Measurements from ENCODE around the gene PTGES2.
"Not testable (repeated sequence)": the region's sequence is repeated elsewhere in the genome, so short reads cannot be mapped to it uniquely, and the experiment has no call there.

PTGES2 gene

DNA sequence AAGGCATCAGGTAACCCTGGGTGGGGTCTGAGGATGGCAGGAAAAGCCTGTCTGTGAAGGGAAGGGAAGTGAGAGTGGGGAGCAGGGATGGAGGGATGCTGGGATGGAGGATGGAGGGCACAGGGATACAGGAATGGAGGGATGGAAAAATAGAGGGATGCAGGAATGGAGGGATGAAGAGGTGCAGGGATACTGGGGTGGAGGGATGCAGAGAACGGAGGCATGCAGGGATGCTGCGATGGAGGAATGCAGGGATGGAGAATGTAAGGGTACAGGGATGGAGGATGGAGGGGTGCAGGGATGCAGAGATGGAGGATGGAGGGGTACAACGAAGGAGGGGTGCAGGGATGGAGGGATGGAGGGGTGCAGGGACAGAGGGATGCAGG is 9.1 kb downstream of the PTGES2 start:
- Histone ChIP-seq H3K27ac (ENCODE audit: low read length) (no peak overlapping the region), H3K4me1 (ENCODE audit: control insufficient read depth, insufficient read depth, low read length) (peaks cover 2% of the 10 kb centered on the region; the same call in 1 of the 2 replicates), H3K4me3 (ENCODE audit: low read length) (no peak overlapping the region), H3K36me3 (ENCODE audit: control insufficient read depth, insufficient read depth, low read length) (peaks cover 25% of the 10 kb centered on the region), H3K27me3 (ENCODE audit: control insufficient read depth, insufficient read depth, low read length) (no peaks in the 10 kb centered on the region), H3K9me3 (ENCODE audit: control insufficient read depth, insufficient read depth, low read length) (no peaks in the 10 kb centered on the region)
- WGBS (ENCODE audit: insufficient coverage, insufficient read length): no CpG with 5 or more reads among the region's 3 CpGs
- DNase-seq (ENCODE audit: low read depth, low spot score): no peak

DNA sequence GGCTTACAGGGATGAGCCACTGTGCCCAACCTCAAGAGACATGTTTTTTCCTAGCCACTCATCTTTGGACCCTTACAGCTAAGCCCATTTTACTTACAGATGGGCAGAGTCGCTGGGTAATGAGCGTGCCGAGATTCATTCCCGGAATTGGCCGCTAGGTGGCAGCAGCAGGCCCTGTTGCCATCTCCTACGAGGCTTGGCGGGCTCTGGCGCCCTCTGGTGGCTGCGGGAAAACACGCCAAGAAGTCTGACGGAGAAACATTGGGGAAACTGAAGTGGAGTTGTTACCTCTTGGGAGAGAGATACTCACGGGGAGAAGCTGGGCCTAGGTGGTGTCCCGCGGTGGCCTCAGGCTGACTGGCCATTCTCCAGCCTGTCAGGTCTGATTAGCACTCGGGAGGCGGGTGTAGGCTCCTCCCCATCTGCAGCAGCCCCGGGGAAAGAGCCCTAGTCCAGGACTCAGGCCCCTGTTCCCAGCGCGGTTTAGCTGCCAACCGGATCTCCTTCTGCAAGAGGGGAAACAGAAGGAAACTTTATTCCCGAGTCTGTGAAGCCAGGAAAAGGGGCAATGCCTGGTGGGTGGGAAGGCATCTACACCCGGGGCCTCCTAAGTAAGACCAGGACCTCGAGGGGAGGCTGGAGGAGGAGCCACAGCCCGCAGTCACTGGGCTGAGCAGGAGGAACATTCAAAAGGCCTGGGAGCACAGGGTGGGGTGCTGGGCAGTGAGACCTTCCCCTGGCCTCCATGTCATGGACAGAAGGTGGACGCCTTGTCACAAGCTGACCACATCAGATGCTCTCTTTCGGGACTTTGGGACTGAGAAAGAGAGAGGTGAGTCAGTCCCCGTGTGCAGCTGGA is 9.7 kb downstream of the PTGES2 start:
- no CpG with 5 or more reads among the region's 27 CpGs for WGBS (ENCODE audit: insufficient coverage, insufficient read length)
- Histone ChIP-seq H3K4me3 (ENCODE audit: low read length) (no peak overlapping the region), H3K4me1 (ENCODE audit: control insufficient read depth, insufficient read depth, low read length) (peaks cover 2% of the 10 kb centered on the region; the same call in 1 of the 2 replicates), H3K27ac (ENCODE audit: low read length) (no peak overlapping the region), H3K36me3 (ENCODE audit: control insufficient read depth, insufficient read depth, low read length) (peaks cover 21% of the 10 kb centered on the region), H3K27me3 (ENCODE audit: control insufficient read depth, insufficient read depth, low read length) (no peaks in the 10 kb centered on the region), H3K9me3 (ENCODE audit: control insufficient read depth, insufficient read depth, low read length) (no peaks in the 10 kb centered on the region)
- peak; percentile 92 for DNase-seq (ENCODE audit: low read depth, low spot score)

DNA sequence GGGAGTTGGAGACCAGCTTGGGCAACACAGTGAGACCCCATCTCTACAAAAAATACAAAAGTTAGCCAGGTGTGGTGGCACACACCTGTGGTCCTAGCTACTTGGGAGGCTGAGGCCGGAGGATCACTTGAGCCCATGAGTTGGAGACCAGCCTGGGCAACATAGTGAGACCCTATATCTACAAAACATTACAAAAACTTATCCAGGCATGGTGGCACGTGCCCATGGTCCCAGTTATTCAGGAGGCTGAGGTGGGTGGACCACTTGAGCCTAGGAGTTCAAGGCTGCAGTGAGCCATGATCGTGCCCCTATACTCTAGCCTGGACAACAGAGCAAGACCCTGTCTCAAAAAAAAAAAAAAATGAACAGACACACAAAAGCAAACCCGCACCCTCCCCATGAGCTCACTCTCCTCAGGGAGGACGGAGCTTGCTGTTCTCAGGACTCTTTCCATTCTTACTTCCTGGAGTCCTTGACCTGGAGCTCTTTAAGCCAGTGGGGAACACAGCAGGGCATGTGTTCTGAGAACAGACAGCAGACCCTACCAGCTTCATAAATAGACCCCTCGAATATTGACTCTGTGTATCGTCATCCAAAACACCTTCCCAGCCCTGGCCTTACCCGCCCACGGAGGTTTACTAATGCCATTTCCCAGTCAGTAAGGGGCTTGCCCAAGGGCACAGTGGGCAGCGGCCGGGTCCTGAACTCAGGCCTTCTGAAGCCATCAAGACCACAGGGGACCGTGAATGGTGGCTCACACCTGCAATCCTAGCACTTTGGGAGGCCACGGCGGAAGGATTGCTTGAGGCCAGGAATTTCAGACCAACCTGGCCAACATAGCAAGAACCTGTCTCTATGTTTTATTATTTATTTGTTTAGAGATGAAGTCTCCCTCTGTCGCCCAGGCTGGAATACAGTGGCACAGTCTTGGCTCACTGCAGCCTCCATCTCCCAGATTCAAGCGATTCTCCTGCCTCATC is 11.1 kb downstream of the PTGES2 start:
- DNase-seq (ENCODE audit: low read depth, low spot score): no peak
- peaks cover 2% of the 10 kb centered on the region; the same call in 1 of the 2 replicates for H3K4me1 ChIP-seq (ENCODE audit: control insufficient read depth, insufficient read depth, low read length)
- WGBS (ENCODE audit: insufficient coverage, insufficient read length): no CpG with 5 or more reads among the region's 16 CpGs

DNA sequence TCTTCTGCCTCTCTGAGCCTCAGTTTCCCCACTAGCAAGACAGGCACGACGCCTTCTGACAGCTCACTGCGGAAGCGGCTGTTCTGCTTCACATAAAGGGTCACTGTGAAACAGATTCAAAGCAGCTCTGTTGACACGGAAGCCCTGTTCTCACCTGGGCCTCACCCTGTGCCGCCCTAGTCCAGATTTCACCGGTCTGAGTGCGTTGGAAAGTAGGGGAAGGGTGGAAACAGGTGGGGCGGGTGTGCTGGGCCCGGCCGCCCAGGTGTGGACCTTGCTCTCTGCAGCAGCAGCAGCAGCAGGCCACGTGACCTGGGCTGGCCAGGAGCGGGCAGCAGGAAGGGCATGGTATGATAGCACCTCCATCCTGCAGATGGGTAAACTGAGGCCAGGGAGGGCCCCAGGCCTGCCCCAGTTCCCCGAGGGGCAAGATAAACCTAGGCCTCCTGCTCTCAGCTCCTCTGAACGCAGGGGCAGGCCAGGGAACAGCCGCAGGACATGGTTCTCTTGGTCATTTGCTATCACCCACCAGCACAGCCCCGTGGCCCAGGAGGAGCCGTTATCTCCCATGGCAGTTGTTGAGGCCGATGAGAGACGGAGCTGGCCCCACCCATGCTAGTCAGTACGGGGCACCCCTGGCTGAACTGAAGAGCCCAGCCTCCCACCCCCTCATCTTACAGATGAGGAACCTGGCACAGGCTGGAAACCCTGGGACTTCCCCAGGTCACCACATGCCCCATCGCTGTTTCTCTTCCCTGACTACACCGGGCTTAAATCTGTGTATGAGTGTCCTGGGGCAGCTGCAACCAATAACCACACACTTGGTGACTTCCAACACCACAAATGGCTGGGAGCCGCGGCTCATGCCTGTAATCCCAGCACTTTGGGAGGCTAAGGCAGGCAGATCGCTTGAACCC is 12.1 kb downstream of the PTGES2 start:
- Histone ChIP-seq H3K4me3 (ENCODE audit: low read length) (no peak overlapping the region), H3K27ac (ENCODE audit: low read length) (no peak overlapping the region), H3K4me1 (ENCODE audit: control insufficient read depth, insufficient read depth, low read length) (peaks cover 2% of the 10 kb centered on the region; the same call in 1 of the 2 replicates), H3K27me3 (ENCODE audit: control insufficient read depth, insufficient read depth, low read length) (no peaks in the 10 kb centered on the region), H3K36me3 (ENCODE audit: control insufficient read depth, insufficient read depth, low read length) (0 out of 2 replicates have a peak, but pooled peaks cover 2% of the 10 kb centered on the region), H3K9me3 (ENCODE audit: control insufficient read depth, insufficient read depth, low read length) (no peaks in the 10 kb centered on the region)
- no peak for DNase-seq (ENCODE audit: low read depth, low spot score)
- WGBS (ENCODE audit: insufficient coverage, insufficient read length): no CpG with 5 or more reads among the region's 26 CpGs

More for the DNA sequence above, 11.1 kb downstream of the PTGES2 start:
- Histone ChIP-seq H3K27me3 (ENCODE audit: control insufficient read depth, insufficient read depth, low read length) (no peaks in the 10 kb centered on the region), H3K4me3 (ENCODE audit: low read length) (no peak overlapping the region), H3K9me3 (ENCODE audit: control insufficient read depth, insufficient read depth, low read length) (no peaks in the 10 kb centered on the region), H3K36me3 (ENCODE audit: control insufficient read depth, insufficient read depth, low read length) (peaks cover 11% of the 10 kb centered on the region; the same call in 1 of the 2 replicates), H3K27ac (ENCODE audit: low read length) (no peak overlapping the region)

DNA sequence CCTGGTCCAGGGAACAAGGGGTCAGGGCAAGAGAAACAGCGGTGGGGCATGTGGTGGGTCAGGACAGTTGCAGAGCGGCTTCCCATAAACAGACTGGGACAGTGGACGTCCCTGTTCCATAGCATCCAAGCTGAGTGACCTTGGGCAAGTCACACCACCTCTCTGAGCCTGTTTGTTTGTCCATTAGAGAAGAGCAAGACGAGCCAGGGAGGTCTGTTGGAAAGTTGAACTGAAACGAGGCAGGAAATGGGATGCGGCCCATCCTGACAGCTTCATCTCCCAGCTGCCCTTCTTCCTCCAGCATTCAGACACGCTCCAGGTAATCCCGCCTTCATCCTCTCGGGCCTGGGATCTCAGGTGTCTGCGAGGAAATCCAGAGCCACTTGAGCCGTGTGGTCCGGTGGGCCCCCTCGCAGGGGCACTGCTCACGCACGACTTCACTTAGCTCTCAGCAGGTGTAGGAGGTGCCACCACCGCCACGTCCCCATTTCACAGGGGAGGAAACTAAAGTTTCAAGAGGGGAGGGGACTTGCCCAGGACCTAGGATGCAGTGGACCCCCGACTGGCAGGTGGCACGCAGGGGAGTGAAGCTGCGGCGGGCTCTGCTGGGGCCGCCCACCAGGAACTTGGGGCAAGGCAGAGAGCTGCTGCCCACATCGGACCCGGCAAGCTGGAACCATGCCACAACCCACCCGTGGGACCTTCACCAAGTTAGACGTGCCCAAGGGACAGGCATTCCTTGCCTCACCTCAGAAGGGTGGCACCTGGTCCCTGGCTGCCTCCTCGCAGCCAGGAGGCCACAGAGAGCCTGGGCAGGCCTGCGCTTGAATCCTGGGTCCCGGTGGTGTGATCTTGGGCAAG is 13.0 kb downstream of the PTGES2 start:
- no peak for DNase-seq (ENCODE audit: low read depth, low spot score)
- Histone ChIP-seq H3K36me3 (ENCODE audit: control insufficient read depth, insufficient read depth, low read length) (no peaks in the 10 kb centered on the region), H3K27me3 (ENCODE audit: control insufficient read depth, insufficient read depth, low read length) (no peaks in the 10 kb centered on the region), H3K4me3 (ENCODE audit: low read length) (no peak overlapping the region), H3K9me3 (ENCODE audit: control insufficient read depth, insufficient read depth, low read length) (no peaks in the 10 kb centered on the region), H3K4me1 (ENCODE audit: control insufficient read depth, insufficient read depth, low read length) (peaks cover 2% of the 10 kb centered on the region; the same call in 1 of the 2 replicates), H3K27ac (ENCODE audit: low read length) (no peak overlapping the region)
- no CpG with 5 or more reads among the region's 29 CpGs for WGBS (ENCODE audit: insufficient coverage, insufficient read length)

DNA sequence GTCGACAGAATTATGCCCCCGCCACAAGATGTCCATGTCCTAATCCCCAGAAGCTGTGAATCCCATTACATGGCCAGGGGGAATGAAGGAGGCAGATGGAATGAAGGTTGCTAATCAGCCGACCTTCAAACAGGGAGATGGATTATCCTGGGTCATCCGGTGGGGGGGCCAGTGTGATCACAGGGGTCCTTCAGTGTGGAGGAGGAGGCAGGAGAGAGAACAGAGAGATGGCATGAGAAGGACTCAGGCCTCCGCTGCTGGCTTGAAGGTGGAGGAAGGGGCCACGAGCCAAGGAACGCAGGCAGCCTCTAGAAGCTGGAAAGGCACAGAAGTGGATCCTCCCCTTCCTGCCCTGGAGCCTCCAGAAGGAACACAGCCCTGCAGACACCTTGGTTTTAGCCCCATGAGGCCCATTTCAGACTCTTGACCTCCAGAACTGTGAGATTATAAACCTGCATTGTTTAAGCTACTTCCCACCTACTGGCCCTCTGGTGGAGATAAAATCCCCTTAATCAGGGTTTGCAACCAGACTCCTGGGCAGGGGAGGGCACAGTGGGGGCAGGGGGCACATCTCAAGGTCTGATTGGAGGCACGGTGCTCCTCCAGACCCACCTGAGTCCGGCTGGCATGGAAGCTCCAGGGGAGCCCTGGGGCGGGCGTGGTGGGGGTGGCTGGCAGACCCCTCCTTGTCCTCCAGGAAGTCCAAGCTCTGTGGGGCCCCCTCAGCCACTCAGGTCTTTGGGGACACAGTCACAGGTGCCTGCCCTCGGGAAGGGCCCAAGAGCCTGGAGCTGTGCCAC is 13.8 kb downstream of the PTGES2 start:
- no peak overlapping the region for H3K27ac ChIP-seq (ENCODE audit: low read length)
- whole genome bisulfite sequencing (ENCODE audit: insufficient coverage, insufficient read length): no CpG with 5 or more reads among the region's 12 CpGs
- DNase-seq (ENCODE audit: low read depth, low spot score): no peak

DNA sequence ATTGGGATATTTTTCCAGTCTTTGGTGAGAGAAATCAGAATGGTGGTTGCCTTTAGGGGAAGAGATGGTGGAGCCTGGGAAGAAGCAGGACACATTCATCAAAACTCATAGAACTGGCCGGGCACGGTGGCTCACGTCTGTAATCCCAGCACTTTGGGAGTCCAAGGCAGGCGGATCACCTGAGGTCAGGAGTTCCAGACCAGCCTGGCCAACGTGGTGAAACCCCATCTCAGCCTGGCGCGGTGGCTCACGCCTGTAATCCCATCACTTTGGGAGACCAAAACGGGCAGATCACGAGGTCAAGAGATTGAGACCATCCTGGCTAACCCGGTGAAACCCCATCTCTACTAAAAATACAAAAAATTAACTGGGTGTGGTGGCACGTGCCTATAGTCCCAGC is 15.8 kb downstream of the PTGES2 start:
- WGBS (ENCODE audit: insufficient coverage, insufficient read length): no CpG with 5 or more reads among the region's 12 CpGs
- not testable (repeated sequence) for H3K4me1 ChIP-seq (ENCODE audit: control insufficient read depth, insufficient read depth, low read length); H3K9me3 ChIP-seq (ENCODE audit: control insufficient read depth, insufficient read depth, low read length); H3K27me3 ChIP-seq (ENCODE audit: control insufficient read depth, insufficient read depth, low read length); DNase-seq (ENCODE audit: low read depth, low spot score); H3K4me3 ChIP-seq (ENCODE audit: low read length); H3K27ac ChIP-seq (ENCODE audit: low read length)
- peaks cover 15% of the 10 kb centered on the region for H3K36me3 ChIP-seq (ENCODE audit: control insufficient read depth, insufficient read depth, low read length)

More for the DNA sequence above, 13.8 kb downstream of the PTGES2 start:
- Histone ChIP-seq H3K4me3 (ENCODE audit: low read length) (no peak overlapping the region), H3K9me3 (ENCODE audit: control insufficient read depth, insufficient read depth, low read length) (no peaks in the 10 kb centered on the region), H3K4me1 (ENCODE audit: control insufficient read depth, insufficient read depth, low read length) (peaks cover 2% of the 10 kb centered on the region; the same call in 1 of the 2 replicates), H3K27me3 (ENCODE audit: control insufficient read depth, insufficient read depth, low read length) (no peaks in the 10 kb centered on the region), H3K36me3 (ENCODE audit: control insufficient read depth, insufficient read depth, low read length) (no peaks in the 10 kb centered on the region)

DNA sequence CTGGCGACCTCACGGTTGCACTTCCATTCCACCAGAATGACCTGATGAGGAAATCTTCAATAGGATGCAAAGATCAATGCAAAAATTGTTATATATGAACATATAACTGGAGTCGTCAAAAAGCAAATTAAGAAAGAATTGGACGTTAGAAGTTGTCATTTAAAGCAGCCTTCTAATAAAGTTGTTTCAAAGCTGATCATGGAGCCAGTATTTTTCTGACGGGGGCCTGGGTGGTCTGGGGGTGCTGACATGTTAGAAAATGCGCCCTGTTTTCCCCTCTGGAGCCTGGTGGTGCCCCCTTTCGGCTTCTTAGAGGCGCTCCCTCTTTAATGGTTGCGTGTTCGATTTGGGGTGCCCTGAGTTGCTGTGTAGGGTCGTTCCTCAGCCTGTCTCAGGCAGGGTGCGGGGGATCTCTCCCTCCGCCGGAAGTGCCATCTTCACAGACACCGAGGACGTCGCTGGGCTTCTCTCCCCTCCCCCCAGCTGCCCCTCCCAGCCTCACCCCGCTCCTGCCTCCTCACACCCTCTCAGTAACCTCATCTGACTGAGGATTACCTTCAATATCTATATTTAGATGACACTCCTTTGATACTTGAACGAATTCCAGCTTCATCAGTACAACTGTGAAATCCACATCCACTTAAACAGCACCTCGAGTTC is 18.3 kb downstream of the PTGES2 start:
- DNase-seq (ENCODE audit: low read depth, low spot score): no peak

More for the DNA sequence above, 18.3 kb downstream of the PTGES2 start:
- peaks cover 31% of the 10 kb centered on the region for H3K36me3 ChIP-seq (ENCODE audit: control insufficient read depth, insufficient read depth, low read length)
- WGBS (ENCODE audit: insufficient coverage, insufficient read length): no CpG with 5 or more reads among the region's 20 CpGs
- H3K9me3 ChIP-seq (ENCODE audit: control insufficient read depth, insufficient read depth, low read length): no peaks in the 10 kb centered on the region
- no peak overlapping the region for H3K4me3 ChIP-seq (ENCODE audit: low read length)
- no peaks in the 10 kb centered on the region for H3K4me1 ChIP-seq (ENCODE audit: control insufficient read depth, insufficient read depth, low read length)
- no peak overlapping the region for H3K27ac ChIP-seq (ENCODE audit: low read length)
- H3K27me3 ChIP-seq (ENCODE audit: control insufficient read depth, insufficient read depth, low read length): no peaks in the 10 kb centered on the region

All from iPS DF 6.9 (cell line).